ENCODE data around the gene TTC34. TPM values are rescaled to one million over a fixed set of nuclear protein-coding genes. Genes with fewer than 3 reads are reported as not detected.

The TTC34 gene
- total and polyA plus RNA-seq, 2 donors from 2014 or later, result 0.15 to 2.4 TPM

GRCh38 chr1:2830761-2831425 lies 29.4 kb upstream of the TTC34 start:
- no peak overlapping the region for H3K9ac ChIP-seq (ENCODE audit: low read length in 3 of 3)
- no peak overlapping the region for H3K27ac ChIP-seq (ENCODE audit: low read depth in 2 of 2, low read length in 2 of 2)
- intact Hi-C loops (cut with DNase I), result no loop called here
- peaks cover 0 to 5% (median 2%) of the 10 kb centered on the region in 3 donors for H3K9me3 ChIP-seq (ENCODE audit: control insufficient read depth in 2 of 3, insufficient read depth in 1 of 3, low read length in 3 of 3)
- peak in 1 of 5 donors; percentile 58 for DNase-seq
- no peaks in the 10 kb centered on the region for H3K4me1 ChIP-seq (ENCODE audit: control insufficient read depth in 2 of 3, insufficient read depth in 2 of 3, low read depth in 1 of 3, low read length in 3 of 3)
- FAIRE-seq, result no peak
- no peaks in the 10 kb centered on the region for H3K27me3 ChIP-seq (ENCODE audit: control insufficient read depth, insufficient read depth, low read length)
- TF ChIP-seq, protein P1, sequence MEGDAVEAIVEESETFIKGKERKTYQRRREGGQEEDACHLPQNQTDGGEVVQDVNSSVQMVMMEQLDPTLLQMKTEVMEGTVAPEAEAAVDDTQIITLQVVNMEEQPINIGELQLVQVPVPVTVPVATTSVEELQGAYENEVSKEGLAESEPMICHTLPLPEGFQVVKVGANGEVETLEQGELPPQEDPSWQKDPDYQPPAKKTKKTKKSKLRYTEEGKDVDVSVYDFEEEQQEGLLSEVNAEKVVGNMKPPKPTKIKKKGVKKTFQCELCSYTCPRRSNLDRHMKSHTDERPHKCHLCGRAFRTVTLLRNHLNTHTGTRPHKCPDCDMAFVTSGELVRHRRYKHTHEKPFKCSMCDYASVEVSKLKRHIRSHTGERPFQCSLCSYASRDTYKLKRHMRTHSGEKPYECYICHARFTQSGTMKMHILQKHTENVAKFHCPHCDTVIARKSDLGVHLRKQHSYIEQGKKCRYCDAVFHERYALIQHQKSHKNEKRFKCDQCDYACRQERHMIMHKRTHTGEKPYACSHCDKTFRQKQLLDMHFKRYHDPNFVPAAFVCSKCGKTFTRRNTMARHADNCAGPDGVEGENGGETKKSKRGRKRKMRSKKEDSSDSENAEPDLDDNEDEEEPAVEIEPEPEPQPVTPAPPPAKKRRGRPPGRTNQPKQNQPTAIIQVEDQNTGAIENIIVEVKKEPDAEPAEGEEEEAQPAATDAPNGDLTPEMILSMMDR (IDR thresholded peaks at IDR 0.05; ENCODE audit: borderline replicate concordance, extremely low read depth, insufficient read depth), result no peak
- H3K36me3 ChIP-seq (ENCODE audit: control insufficient read depth in 2 of 3, insufficient read depth in 3 of 3, low read length in 3 of 3), result no peaks in the 10 kb centered on the region
- no peak overlapping the region for H3K4me3 ChIP-seq (ENCODE audit: low read length in 3 of 3)

DNA sequence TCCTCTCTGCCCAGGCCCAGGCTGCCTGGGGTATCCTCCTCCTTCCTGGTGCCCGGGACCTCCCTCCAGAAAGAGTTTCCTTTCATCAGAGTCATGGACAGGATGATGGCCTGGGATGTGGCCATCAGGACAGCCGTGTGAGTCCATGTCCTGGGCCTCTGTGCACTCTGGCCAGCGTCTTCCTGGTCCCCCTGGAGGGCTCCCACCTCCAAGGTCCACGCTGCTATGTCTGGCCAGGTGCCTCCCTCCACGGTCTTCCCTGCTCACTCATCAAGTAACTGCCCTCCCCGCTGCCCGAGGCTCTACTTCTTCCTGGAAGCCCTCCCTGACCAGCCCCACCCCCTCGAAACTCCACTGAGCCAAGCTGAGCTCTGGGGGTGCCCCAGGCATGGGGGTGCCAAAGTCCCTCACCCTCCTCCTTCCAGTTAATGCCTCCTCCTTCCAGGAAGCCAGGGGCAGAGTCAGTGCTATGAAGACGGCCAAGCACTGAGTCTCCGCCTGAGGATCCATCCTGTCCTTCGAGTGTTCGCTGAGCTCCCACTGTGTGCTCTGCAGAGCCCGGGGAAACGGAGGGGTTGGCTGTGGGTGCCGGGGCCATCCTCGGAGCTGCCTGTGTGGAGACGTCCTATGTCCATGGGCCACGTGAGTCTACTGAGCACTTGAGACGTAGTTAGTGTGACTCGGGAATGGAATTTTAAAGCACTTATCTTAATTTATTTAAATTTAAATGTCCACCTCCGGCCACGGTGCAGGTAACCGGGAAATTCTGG lies 28.5 kb upstream of the TTC34 start:
- peak in 1 of 5 donors; percentile 39 for DNase-seq
- intact Hi-C loops (cut with DNase I), result no loop called here

DNA sequence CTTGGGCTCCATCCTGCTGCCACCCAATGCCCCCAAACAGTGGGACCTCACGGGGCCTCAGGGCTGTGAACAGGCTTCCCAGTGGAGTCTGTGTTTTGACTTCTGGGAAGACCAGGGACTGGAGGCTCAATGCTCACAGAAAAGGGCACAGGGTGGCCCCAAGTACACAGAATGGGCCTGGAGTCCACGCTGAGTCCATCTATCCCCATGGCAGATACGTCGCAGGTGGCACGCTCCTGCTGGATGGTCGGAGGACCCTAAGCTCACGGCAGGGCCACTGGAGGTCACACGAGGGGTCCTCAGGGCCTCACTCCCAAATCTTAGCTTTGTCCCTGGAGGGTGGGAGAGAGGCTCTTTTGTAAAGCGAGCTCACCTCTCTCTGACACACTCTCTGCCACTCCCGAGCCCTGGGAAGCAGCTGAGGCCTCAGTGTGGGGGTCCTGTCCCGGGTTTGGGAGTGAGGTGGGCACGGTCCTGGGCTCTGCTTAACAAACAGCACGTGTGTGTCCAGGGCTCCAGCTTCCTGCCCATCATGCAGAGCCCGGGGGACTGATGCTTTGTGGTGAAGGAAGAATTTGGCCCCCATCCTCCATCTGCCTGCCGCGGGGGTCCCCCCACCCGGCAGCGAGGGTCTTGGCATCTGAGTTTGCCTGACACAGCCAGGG lies 27.2 kb upstream of the TTC34 start:
- no peak overlapping the region for H3K27ac ChIP-seq (ENCODE audit: low read depth in 2 of 2, low read length in 2 of 2)
- intact Hi-C loops (cut with DNase I), result no loop called here
- no peaks in the 10 kb centered on the region for H3K27me3 ChIP-seq (ENCODE audit: control insufficient read depth, insufficient read depth, low read length)
- no peaks in the 10 kb centered on the region for H3K36me3 ChIP-seq (ENCODE audit: control insufficient read depth in 2 of 3, insufficient read depth in 3 of 3, low read length in 3 of 3)
- peaks cover 0 to 5% (median 2%) of the 10 kb centered on the region in 3 donors for H3K9me3 ChIP-seq (ENCODE audit: control insufficient read depth in 2 of 3, insufficient read depth in 1 of 3, low read length in 3 of 3)
- no peak overlapping the region for H3K4me3 ChIP-seq (ENCODE audit: low read length in 3 of 3)
- no peak overlapping the region for H3K9ac ChIP-seq (ENCODE audit: low read length in 3 of 3)
- FAIRE-seq (no peak), DNase-seq (peak in 1 of 5 donors; percentile 41)
- no peaks in the 10 kb centered on the region for H3K4me1 ChIP-seq (ENCODE audit: control insufficient read depth in 2 of 3, insufficient read depth in 2 of 3, low read depth in 1 of 3, low read length in 3 of 3)
- TF ChIP-seq, protein P1 (IDR thresholded peaks at IDR 0.05; ENCODE audit: borderline replicate concordance, extremely low read depth, insufficient read depth), result no peak

More for the DNA sequence above, 28.5 kb upstream of the TTC34 start:
- Histone ChIP-seq H3K36me3 (ENCODE audit: control insufficient read depth in 2 of 3, insufficient read depth in 3 of 3, low read length in 3 of 3) (no peaks in the 10 kb centered on the region), H3K27me3 (ENCODE audit: control insufficient read depth, insufficient read depth, low read length) (no peaks in the 10 kb centered on the region), H3K9ac (ENCODE audit: low read length in 3 of 3) (no peak overlapping the region), H3K27ac (ENCODE audit: low read depth in 2 of 2, low read length in 2 of 2) (no peak overlapping the region), H3K4me3 (ENCODE audit: low read length in 3 of 3) (no peak overlapping the region), H3K4me1 (ENCODE audit: control insufficient read depth in 2 of 3, insufficient read depth in 2 of 3, low read depth in 1 of 3, low read length in 3 of 3) (no peaks in the 10 kb centered on the region), H3K9me3 (ENCODE audit: control insufficient read depth in 2 of 3, insufficient read depth in 1 of 3, low read length in 3 of 3) (peaks cover 0 to 5% (median 2%) of the 10 kb centered on the region in 3 donors)
- TF ChIP-seq, protein P1 (IDR thresholded peaks at IDR 0.05; ENCODE audit: borderline replicate concordance, extremely low read depth, insufficient read depth), result no peak
- FAIRE-seq, result no peak
